ENCODE data around the gene SMIM11.
"Not testable (repeated sequence)": the region's sequence is repeated elsewhere in the genome, so short reads cannot be mapped to it uniquely, and the experiment has no call there.

The SMIM11 gene

DNA sequence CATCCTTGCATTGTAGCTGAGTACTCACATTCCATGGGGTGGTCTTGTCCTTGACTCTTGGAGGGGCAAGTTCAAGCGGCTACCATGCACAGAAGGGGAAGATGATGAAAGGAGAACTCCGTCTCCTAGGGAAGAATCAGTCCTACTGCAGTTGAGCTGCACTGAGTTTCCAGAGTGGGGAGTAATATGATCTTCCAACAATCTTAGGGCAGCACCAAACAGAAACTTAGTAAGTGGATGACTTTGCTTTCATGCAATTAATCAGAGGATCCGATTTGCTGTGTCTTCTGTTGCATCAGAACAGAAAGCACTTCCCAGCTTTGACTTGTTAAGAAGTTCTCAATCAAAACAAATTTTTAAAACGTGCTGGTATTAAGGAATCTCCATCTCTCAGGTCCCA is 48.5 kb downstream of the SMIM11 start, which contains the start of gene SMIM34:
Gene SMIM34, minus strand, starts transcription at position 147 of the 400 bp plus-strand sequence. Its CDS starts 112 bp downstream, at position 35.
- not testable (repeated sequence) for DNase-seq (ENCODE audit: low read depth in 2 of 2)

DNA sequence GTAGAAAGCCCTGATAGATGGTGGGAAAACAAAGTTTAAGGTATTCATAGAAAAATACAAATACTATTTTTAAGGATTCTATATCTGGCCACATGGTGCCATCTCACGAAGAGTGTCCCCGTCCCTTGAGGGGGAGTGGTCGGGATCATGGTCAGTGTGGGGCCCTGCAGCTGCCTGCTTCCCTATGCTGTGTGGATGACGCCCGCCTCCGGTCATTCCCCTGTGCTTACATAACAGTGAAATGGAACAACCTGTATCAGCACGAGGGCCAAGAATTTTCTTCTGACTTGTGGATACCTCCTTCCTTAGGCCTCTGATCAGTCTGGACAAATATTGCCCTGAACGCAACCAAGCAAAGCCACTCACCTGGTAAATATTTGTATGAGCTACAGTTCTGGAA is 52.0 kb downstream of the SMIM11 start:
- not testable (repeated sequence) for DNase-seq (ENCODE audit: low read depth in 2 of 2)

DNA sequence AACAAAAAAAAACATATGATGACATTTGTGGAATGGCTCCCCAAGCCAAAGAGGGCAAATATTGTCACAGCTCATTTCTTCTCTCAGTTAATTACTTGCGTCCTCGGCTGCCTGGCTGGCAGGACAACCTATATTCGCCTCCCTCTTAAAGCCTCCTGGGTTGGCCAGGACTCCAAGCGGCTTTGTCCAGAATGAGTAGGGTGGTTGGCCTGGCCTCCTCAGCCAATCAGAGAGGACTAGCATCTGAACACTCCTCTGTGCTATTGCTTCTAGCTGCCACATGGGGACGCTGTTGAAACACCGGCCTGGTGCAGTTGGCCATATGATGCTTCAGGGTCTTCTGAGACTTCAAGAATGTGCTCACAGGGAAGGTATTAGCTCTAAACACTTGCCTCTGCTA is 53.1 kb downstream of the SMIM11 start:
- DNase-seq (ENCODE audit: low read depth in 2 of 2), result not testable (repeated sequence)

- DNase-seq (ENCODE audit: low read depth in 2 of 2), result not testable (repeated sequence)
These were observed 54.4 kb downstream of the SMIM11 start for GRCh38 chr21:34429710-34430109.
